Stimulated activated CD8-positive, alpha-beta memory T cell treated with anti-CD3 and anti-CD28 coated beads, Interleukin-15, amount 100 ng/mL, for 4 hours (primary cell): ENCODE data around the gene PLPP1.
"Not testable (repeated sequence)": the region's sequence is repeated elsewhere in the genome, so short reads cannot be mapped to it uniquely, and the experiment has no call there.

Experiments used
- DNase-seq, 2 donors: peaks; one replicate each; pipeline ENCODE4 v3.0.0-alpha.2; 2020; ENCODE audit warnings: low read depth in 2 of 2

PLPP1 gene

GRCh38 chr5:55505711-55506110 is 29.1 kb downstream of the PLPP1 start:
- not testable (repeated sequence) for DNase-seq

- not testable (repeated sequence) for DNase-seq
Observed at GRCh38 chr5:55503917-55504316, 30.8 kb downstream of the PLPP1 start.

- DNase-seq = no peak
Observed at GRCh38 chr5:55502759-55503158, 32.0 kb downstream of the PLPP1 start.

- no peak for DNase-seq
Observed at GRCh38 chr5:55498457-55498856, 36.3 kb downstream of the PLPP1 start.

GRCh38 chr5:55497712-55498111 is 37.1 kb downstream of the PLPP1 start:
- no peak for DNase-seq

- DNase-seq = no peak
Observed at GRCh38 chr5:55495216-55495615, 39.5 kb downstream of the PLPP1 start.

DNA sequence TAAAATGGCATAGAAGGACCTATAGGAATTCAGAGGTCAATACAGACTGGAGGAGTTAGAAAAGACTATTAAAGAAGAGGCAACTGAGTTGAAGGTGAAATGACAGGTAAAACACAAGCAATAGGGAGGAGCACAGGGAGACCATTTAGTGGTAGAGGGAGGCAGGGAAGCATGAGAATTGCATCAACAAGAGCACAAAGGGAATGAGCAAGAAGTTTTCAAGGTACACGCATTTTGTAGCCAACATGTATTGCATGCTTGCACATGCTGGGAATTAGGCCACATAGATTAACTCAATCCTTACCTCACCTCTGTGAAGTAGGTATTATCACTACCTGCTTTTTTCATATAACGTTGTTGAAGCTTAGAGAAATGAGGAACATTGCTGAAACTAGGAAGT is 42.3 kb downstream of the PLPP1 start:
- no peak for DNase-seq

- no peak for DNase-seq
Observed at GRCh38 chr5:55485073-55485472, 49.7 kb downstream of the PLPP1 start.

GRCh38 chr5:55484531-55484930 is 50.2 kb downstream of the PLPP1 start:
- DNase-seq = no peak

DNA sequence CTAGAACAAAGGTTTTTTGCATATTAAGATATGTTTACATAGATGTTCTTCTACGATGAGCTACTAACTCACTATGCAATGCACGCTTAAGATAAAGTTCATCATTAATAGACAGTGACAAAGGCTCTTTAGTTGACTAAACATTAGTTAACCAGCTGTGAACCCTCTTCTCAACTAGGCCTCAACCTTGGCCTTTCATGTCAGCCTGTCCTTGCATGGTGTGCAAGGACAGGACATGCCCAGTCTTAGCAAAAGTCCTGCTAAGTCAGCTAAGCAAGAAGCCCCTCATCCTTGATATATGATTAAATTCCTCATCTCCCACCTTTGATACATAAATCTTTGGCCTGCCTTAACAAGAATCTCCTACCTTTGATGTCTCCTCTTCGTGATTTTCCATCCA is 50.9 kb downstream of the PLPP1 start:
- no peak for DNase-seq

- no peak for DNase-seq
Observed at GRCh38 chr5:55481293-55481855, 53.4 kb downstream of the PLPP1 start.

- DNase-seq = no peak
Observed at GRCh38 chr5:55480781-55481180, 54.0 kb downstream of the PLPP1 start.

DNA sequence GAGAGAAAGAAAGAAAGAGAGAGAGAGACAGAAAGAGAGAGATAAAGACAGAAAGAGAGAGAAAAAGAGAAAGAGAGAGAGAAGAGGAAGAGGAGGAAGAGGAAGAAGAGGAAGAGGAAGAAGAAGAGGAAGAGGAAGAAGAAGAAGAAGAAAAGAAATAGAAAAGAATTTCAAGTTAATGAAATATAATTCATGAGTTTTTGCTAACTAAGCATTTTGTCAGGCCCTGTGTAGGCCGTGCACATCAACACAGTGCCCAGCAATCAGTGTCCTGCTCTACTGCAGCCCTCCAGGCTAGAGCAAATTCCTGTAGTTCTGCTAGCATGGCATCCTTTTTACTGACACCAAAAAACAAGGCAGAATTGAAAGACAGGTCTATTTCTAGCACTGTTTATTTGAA is 62.1 kb downstream of the PLPP1 start:
- DNase-seq = no peak

GRCh38 chr5:55471468-55471867 is 63.3 kb downstream of the PLPP1 start:
- DNase-seq = no peak

- no peak for DNase-seq
Observed at GRCh38 chr5:55470282-55470681, 64.5 kb downstream of the PLPP1 start.

DNA sequence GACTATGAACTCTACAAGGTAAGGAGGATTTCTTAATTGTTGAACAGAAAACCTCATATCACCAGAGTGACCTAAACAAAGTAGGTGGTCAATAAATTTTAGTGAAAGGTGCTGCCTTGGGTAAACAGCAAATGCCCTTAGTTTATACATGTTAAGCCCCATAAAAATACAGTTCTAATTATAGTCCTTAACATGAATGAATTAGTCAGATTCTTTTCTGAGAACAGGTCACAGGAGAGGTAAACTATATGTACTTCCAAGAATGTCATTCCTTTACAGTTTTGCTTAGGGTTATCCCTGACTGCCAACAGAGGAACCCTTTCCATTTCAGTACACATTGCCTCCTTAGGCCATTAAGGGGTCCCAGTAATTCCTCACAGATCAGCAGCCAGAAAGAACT is 64.9 kb downstream of the PLPP1 start:
- no peak for DNase-seq

- no peak for DNase-seq
Observed at GRCh38 chr5:55467862-55468551, 66.8 kb downstream of the PLPP1 start.

DNA sequence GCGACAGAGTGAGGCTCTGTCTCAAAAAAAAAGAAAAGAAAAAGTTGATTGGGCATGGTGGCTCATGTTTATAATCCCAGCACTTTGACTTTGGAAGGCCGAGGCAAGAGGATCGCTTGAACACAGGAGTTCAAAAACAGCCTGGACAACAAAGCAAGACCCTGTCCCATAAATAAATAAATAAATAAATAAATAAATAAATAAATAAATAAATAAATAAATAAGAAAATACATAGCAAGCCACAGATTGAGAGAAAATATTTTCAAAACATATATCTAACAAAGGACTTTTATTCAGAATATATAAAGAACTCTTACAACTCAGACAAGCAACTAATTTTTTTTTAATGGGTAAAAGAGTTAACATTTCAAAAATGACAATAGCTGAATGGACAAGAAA is 71.2 kb downstream of the PLPP1 start:
- no peak for DNase-seq

- DNase-seq = no peak
Observed at GRCh38 chr5:55459572-55459971, 75.2 kb downstream of the PLPP1 start.

DNA sequence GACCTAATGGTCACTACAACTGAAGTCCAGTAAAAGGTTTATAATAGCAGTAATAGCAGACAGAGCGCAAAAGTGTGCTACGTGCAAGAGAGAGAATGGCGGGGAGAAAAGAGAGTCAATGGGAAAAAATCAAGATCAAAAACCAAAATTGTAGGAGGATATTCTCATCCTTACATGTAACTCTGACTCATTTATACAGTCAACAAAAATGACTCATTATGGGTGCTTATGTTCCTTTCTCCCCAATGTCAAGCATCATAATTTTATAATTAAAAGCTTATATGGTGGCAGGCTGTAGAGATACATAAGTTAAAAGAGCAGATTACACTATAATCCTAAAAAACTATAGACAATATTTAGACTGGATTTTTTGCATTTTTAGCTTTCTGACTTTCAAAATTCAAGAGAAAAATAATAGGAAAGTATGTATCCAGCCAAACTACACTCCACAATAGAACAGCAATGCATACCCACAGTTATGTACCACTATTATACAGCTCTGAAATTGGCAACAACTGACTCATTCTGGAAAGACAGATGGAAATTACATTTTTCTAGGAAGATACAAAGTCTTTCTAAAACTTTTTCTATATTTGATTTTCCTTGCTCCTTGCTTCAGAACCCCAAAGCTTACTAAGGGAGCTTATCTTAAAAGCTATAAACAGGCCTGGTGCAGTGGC is 78.4 kb downstream of the PLPP1 start:
- no peak for DNase-seq

GRCh38 chr5:55454282-55454681 is 80.5 kb downstream of the PLPP1 start:
- no peak for DNase-seq

- no peak for DNase-seq
Observed at GRCh38 chr5:55453211-55453610, 81.6 kb downstream of the PLPP1 start.

- DNase-seq = no peak
Observed at GRCh38 chr5:55451976-55452375, 82.8 kb downstream of the PLPP1 start.
